Right atrium auricular region (tissue), 2 donors: Measurements from ENCODE around the gene GPR152. TPM values are rescaled to one million over a fixed set of nuclear protein-coding genes. Genes with fewer than 3 reads are reported as not detected.

Source experiments
- DNase-seq: peaks from one replicate; pipeline ENCODE4 v3.0.0-alpha.2; 2019; ENCODE audit warnings: low spot score
- H3K27ac ChIP-seq, 2 donors: fragments of 200-600 bp; sonication (generic); 1 replicate in 1 of 2; 2 replicates in 1 of 2; pipeline ENCODE4 v1.5.1; 2016 to 2019
- H3K27me3 ChIP-seq, 2 donors: fragments of 200-600 bp; sonication (generic); one replicate each; pipeline versions ENCODE4 v1.5.1 to v1.6.0; 2017 to 2019
- H3K36me3 ChIP-seq: fragments of 200-600 bp; sonication (generic); one replicate; pipeline ENCODE4 v1.5.1; 2016
- H3K4me1 ChIP-seq, 2 donors: fragments of 200-600 bp; sonication (generic); one replicate each; pipeline versions ENCODE4 v1.5.1 to v1.6.0; 2017 to 2019
- H3K4me3 ChIP-seq, 2 donors: fragments of 200-600 bp; sonication (generic); 1 replicate in 1 of 2; 2 replicates in 1 of 2; pipeline ENCODE4 v1.5.1; 2017 to 2019; ENCODE audit warnings: mild to moderate bottlenecking in 1 of 2, moderate library complexity in 1 of 2
- H3K9me3 ChIP-seq, 2 donors: fragments of 200-600 bp; sonication (generic); one replicate each; pipeline ENCODE4 v1.5.1; 2019
- total RNA-seq, 2 donors: library from RNA; depleted of rRNA; stranded (reverse); fragments of >200 nt; gene quantifications; one replicate each; pipeline ENCODE4 v1.1.0, GENCODE V29; 2016
- TF ChIP-seq, protein P1 (sequence below), 2 donors: fragments of 200-600 bp; sonication (generic); IDR thresholded peaks; one replicate each; pipeline ENCODE4 v1.5.1; 2019; ENCODE audit warnings: antibody characterized with exemption in 2 of 2

GPR152 gene
- total RNA-seq, 2 donors from 2014 or later = not detected

- Histone ChIP-seq H3K4me3 (no peak overlapping the region), H3K4me1 (peaks cover 0 to 49% of the 10 kb centered on the region in 2 donors)
- no peak for DNase-seq
These were observed 16.0 kb downstream of the GPR152 start for GRCh38 chr11:67436459-67437081.

DNA sequence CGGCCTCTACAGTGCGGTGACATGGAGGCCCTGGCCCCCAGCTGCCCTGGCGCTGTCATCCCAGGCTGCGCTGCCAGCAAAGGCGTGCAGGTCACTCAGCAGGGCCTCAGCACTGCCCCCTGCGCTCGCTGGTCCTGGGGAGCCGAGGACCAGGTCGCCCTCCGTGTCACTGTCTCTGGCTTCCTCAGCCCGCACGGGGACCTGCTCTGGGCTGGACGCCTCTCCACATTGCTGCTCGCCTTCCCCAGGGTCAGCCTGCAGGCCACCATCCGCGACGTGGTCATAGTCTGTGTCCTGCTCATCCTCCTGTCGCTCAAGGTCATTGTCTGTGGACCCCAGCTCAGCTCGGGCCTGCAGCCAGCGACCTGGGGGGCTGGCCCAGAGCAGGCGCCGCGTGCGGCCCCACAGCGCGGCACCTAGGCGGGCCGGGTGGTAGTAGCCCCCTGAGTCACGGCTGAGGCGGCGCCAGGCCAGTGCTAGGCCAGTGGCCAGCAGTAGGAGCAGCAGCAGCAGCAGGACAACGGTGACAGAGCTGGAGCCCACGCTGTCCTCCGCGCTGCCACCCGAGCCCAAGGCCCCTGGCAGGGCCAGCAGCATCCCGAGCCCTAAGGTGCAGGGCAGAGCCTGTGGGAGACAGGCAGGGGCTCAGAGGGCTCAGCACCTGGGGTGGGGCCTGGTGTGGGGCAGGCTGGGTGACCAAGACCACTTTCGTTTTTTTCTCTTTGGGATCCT, 16.6 kb downstream of the GPR152 start:
- Histone ChIP-seq H3K27me3 (no peaks in the 10 kb centered on the region), H3K27ac (no peak overlapping the region), H3K4me1 (peaks cover 0 to 42% of the 10 kb centered on the region in 2 donors), H3K9me3 (no peaks in the 10 kb centered on the region), H3K36me3 (peaks cover 65% of the 10 kb centered on the region), H3K4me3 (no peak overlapping the region)
- DNase-seq = no peak
- TF ChIP-seq, protein P1, sequence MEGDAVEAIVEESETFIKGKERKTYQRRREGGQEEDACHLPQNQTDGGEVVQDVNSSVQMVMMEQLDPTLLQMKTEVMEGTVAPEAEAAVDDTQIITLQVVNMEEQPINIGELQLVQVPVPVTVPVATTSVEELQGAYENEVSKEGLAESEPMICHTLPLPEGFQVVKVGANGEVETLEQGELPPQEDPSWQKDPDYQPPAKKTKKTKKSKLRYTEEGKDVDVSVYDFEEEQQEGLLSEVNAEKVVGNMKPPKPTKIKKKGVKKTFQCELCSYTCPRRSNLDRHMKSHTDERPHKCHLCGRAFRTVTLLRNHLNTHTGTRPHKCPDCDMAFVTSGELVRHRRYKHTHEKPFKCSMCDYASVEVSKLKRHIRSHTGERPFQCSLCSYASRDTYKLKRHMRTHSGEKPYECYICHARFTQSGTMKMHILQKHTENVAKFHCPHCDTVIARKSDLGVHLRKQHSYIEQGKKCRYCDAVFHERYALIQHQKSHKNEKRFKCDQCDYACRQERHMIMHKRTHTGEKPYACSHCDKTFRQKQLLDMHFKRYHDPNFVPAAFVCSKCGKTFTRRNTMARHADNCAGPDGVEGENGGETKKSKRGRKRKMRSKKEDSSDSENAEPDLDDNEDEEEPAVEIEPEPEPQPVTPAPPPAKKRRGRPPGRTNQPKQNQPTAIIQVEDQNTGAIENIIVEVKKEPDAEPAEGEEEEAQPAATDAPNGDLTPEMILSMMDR (IDR thresholded peaks at IDR 0.05) = no peak

More at GRCh38 chr11:67436459-67437081, 16.0 kb downstream of the GPR152 start:
- TF ChIP-seq, protein P1 (IDR thresholded peaks at IDR 0.05) = no peak
- Histone ChIP-seq H3K36me3 (peaks cover 64% of the 10 kb centered on the region), H3K27me3 (no peaks in the 10 kb centered on the region), H3K27ac (no peak overlapping the region), H3K9me3 (no peaks in the 10 kb centered on the region)

DNA sequence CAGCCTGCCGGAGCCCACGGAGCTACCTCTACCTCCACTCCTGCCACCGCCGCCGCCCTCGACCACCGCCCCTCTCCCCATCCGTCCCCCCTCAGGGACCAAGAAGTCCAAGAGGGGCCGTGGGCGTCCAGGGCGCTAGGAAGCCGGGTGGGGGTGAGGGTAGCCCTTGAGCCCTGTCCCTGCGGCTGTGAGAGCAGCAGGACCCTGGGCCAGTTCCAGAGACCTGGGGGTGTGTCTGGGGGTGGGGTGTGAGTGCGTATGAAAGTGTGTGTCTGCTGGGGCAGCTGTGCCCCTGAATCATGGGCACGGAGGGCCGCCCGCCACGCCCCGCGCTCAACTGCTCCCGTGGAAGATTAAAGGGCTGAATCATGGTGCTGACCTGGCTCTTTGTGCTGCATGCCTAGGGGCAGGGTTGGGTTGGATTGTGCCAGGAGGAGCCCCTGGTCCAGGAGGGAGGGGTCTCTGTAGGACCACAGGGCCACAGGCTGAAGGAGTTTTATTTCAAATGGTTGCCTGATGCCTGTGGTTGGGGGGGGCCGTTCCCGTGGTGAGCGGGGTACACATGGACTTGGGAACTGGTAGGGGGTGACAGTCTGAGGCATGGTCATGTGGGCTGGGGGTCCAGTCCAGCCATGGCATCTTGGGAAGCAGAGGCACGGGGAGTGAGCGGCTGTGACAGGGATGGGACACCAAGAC, 17.4 kb downstream of the GPR152 start:
- H3K27me3 ChIP-seq = no peaks in the 10 kb centered on the region
- no peak for DNase-seq
- no peak overlapping the region for H3K4me3 ChIP-seq
- TF ChIP-seq, protein P1 (IDR thresholded peaks at IDR 0.05) = no peak
- no peak overlapping the region for H3K27ac ChIP-seq
- peaks cover 0 to 38% of the 10 kb centered on the region in 2 donors for H3K4me1 ChIP-seq
- H3K9me3 ChIP-seq = no peaks in the 10 kb centered on the region
- peaks cover 69% of the 10 kb centered on the region for H3K36me3 ChIP-seq

- H3K36me3 ChIP-seq = peaks cover 67% of the 10 kb centered on the region
- H3K4me3 ChIP-seq = no peak overlapping the region
- H3K4me1 ChIP-seq = peaks cover 0 to 38% of the 10 kb centered on the region in 2 donors
- TF ChIP-seq, protein P1 (IDR thresholded peaks at IDR 0.05) = no peak
- H3K27ac ChIP-seq = no peak overlapping the region
- no peaks in the 10 kb centered on the region for H3K27me3 ChIP-seq
- DNase-seq = no peak
- H3K9me3 ChIP-seq = no peaks in the 10 kb centered on the region
These were observed 18.1 kb downstream of the GPR152 start for GRCh38 chr11:67434395-67434881.

- H3K4me3 ChIP-seq = no peak overlapping the region
- no peak overlapping the region for H3K27ac ChIP-seq
- H3K27me3 ChIP-seq = no peaks in the 10 kb centered on the region
- TF ChIP-seq, protein P1 (IDR thresholded peaks at IDR 0.05) = no peak
- H3K36me3 ChIP-seq = peaks cover 62% of the 10 kb centered on the region
- no peaks in the 10 kb centered on the region for H3K9me3 ChIP-seq
- no peak for DNase-seq
- peaks cover 0 to 38% of the 10 kb centered on the region in 2 donors for H3K4me1 ChIP-seq
These were observed 18.8 kb downstream of the GPR152 start for GRCh38 chr11:67433536-67434394.
